Measurements from ENCODE around the gene PA2G4. TPM values are rescaled to one million over a fixed set of nuclear protein-coding genes. Genes with fewer than 3 reads are reported as not detected.
A peak's percentile ranks its signal among the peaks of the same experiment; 100 is the strongest.

Gene PA2G4
- total RNA-seq, 5 donors from 2014 or later (not counting 1 experiment from before 2014, with no cell fraction given), result 67.5 to 113 (median 104) TPM

DNA sequence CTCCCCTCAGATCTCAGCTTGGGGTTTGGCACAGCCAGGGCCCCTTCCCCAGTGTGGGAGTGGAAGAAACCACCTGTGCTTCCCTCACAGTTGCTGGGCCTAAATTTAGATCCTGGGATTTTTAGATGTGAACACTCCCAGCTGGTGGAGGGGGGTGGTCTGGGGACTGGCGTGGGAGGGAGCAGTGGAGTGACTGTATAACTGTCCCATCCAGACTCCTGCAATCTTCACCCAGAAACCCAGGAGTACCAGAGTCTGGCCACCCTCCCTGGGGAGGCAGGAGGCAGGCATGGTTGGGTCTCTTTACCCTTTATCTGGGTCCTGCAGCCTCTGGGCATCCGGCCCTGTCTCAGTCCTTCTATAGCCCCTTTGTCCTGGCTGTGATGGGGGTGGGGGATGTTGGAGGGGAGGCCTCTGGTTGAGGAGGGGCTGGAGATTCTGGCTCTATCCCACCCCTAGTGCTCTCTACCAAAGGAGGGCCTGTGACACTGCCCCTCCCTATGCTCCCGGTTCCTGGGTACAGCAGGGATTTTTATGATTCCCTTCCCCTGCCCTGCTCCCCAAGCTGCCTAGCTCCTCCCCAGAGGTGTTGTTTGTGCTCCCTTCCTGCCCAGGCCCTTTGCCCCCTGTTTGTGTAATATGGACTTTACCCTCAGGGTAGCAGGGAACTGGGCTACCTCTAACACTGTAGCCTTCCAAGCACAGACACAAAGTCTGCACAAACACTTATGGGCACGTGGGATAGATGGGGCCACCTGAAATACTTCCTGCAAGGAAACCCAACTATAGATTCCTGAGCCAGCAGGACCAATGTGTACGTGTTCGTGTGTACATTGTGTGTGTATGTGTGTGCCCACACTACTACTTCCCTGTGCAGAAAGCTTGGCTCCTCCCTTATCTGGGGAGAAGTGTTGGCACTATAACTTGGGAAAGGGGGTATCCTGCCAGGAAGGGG, 22.7 kb upstream of the PA2G4 start:
- H3K9me3 Mint-ChIP-seq, result no peaks in the 10 kb centered on the region
- no peak for ATAC-seq (replicated peaks in 1 of 4)
- peak overlapping the region; percentile 79 to 82 (median 80) for H3K4me3 Mint-ChIP-seq

GRCh38 chr12:56082382-56082781, 22.0 kb upstream of the PA2G4 start:
- no peaks in the 10 kb centered on the region for H3K36me3 ChIP-seq (ENCODE audit: control insufficient read depth in 2 of 2, extremely low read depth in 1 of 2, insufficient read depth in 1 of 2, low read length in 1 of 2)
- no peak overlapping the region for H3K4me3 Mint-ChIP-seq
- no peaks in the 10 kb centered on the region for H3K9me3 ChIP-seq
- no peak for DNase-seq
- no peaks in the 10 kb centered on the region for H3K9me3 Mint-ChIP-seq
- H3K27me3 Mint-ChIP-seq, result peaks cover 0 to 11% of the 10 kb centered on the region in 2 donors
- no peak overlapping the region for H3K27ac Mint-ChIP-seq
- H3K4me3 ChIP-seq (ENCODE audit: control insufficient read depth in 1 of 2, extremely low read depth in 1 of 2, low read length in 1 of 2), result no peak overlapping the region
- peaks cover 0 to 27% of the 10 kb centered on the region in 2 experiments for H3K4me1 ChIP-seq (ENCODE audit: control insufficient read depth in 1 of 2, extremely low read depth in 1 of 2, insufficient read depth in 2 of 2, low read length in 2 of 2)
- peaks cover 3 to 53% of the 10 kb centered on the region in 2 experiments for H3K27me3 ChIP-seq (replicated peaks in 1 of 2; ENCODE audit: control insufficient read depth in 2 of 2, extremely low read depth in 1 of 2, insufficient read depth in 2 of 2, low read length in 1 of 2)
- no CpG with 5 or more reads among the region's 2 CpGs for WGBS (ENCODE audit: insufficient coverage)
- H3K36me3 Mint-ChIP-seq, result no peaks in the 10 kb centered on the region
- ChIA-PET POLR2A (interaction anchor here in 1 of 2 donors (0.5 kb wide), 1 partner anchor 186 kb away, joined by 3 read pairs; no protein-coding TSS in a partner anchor), CTCF (interaction anchor here (0.5 to 0.6 kb wide), 3 partner anchors 13 to 221 kb away, joined by 3 read pairs; no protein-coding TSS in a partner anchor)
- ATAC-seq (replicated peaks in 1 of 4), result no peak
- peaks cover 7 to 18% (median 9%) of the 10 kb centered on the region in 3 donors for H3K4me1 Mint-ChIP-seq
- no peak overlapping the region for H3K27ac ChIP-seq (ENCODE audit: low read length)

More for the DNA sequence above, 22.7 kb upstream of the PA2G4 start:
- no peak overlapping the region for H3K27ac ChIP-seq (ENCODE audit: low read length)
- H3K36me3 Mint-ChIP-seq, result no peaks in the 10 kb centered on the region
- ChIA-PET CTCF (interaction anchor here (0.5 to 0.6 kb wide), 3 partner anchors 18 to 222 kb away, joined by 3 to 6 read pairs (median 3); no protein-coding TSS in a partner anchor), POLR2A (no interaction called here)
- no peaks in the 10 kb centered on the region for H3K36me3 ChIP-seq (ENCODE audit: control insufficient read depth in 2 of 2, extremely low read depth in 1 of 2, insufficient read depth in 1 of 2, low read length in 1 of 2)
- no peaks in the 10 kb centered on the region for H3K9me3 ChIP-seq
- 50% methylated on average over 1 of the region's 6 CpGs for WGBS (ENCODE audit: insufficient coverage)
- peaks cover 0 to 11% of the 10 kb centered on the region in 2 donors for H3K27me3 Mint-ChIP-seq
- H3K4me3 ChIP-seq (ENCODE audit: control insufficient read depth in 1 of 2, extremely low read depth in 1 of 2, low read length in 1 of 2), result no peak overlapping the region
- peaks cover 7 to 18% (median 9%) of the 10 kb centered on the region in 3 donors for H3K4me1 Mint-ChIP-seq
- no peak overlapping the region for H3K27ac Mint-ChIP-seq
- no peak for DNase-seq
- peaks cover 3 to 53% of the 10 kb centered on the region in 2 experiments for H3K27me3 ChIP-seq (replicated peaks in 1 of 2; ENCODE audit: control insufficient read depth in 2 of 2, extremely low read depth in 1 of 2, insufficient read depth in 2 of 2, low read length in 1 of 2)
- peaks cover 0 to 27% of the 10 kb centered on the region in 2 experiments for H3K4me1 ChIP-seq (ENCODE audit: control insufficient read depth in 1 of 2, extremely low read depth in 1 of 2, insufficient read depth in 2 of 2, low read length in 2 of 2)

DNA sequence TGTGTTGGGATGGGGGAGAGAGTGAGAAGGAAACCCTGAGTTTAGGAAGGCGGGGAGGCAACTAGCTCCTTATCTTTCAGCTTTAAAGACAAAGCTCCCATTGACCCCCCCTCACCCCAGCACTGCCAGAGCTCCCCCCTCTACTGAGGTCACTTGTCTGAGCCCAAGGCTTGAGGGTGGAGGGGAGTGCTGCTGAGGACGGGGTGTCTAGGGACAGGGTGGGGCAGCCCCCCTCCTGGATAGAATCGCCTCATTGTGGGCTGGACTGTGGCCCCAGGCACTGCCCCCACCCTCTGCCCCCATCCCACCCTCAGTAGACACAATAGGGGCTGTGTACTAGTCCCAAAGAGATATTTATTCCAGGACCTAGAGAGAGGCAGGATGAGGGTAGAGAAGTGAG, 21.4 kb upstream of the PA2G4 start:
- ChIA-PET POLR2A (interaction anchor here in 1 of 2 donors (0.5 kb wide), 1 partner anchor 185 kb away, joined by 3 read pairs; no protein-coding TSS in a partner anchor), CTCF (interaction anchor here in 1 of 2 donors (0.6 kb wide), 1 partner anchor 12 kb away, joined by 3 read pairs; no protein-coding TSS in a partner anchor)
- no peaks in the 10 kb centered on the region for H3K9me3 Mint-ChIP-seq
- no peaks in the 10 kb centered on the region for H3K36me3 Mint-ChIP-seq
- DNase-seq (no peak), ATAC-seq (replicated peaks in 1 of 4) (no peak)
- no peak overlapping the region for H3K4me3 Mint-ChIP-seq
- no peak overlapping the region for H3K4me3 ChIP-seq (ENCODE audit: control insufficient read depth in 1 of 2, extremely low read depth in 1 of 2, low read length in 1 of 2)
- H3K4me1 ChIP-seq (ENCODE audit: control insufficient read depth in 1 of 2, extremely low read depth in 1 of 2, insufficient read depth in 2 of 2, low read length in 2 of 2), result peaks cover 0 to 27% of the 10 kb centered on the region in 2 experiments
- peaks cover 7 to 18% (median 9%) of the 10 kb centered on the region in 3 donors for H3K4me1 Mint-ChIP-seq
- H3K27me3 ChIP-seq (replicated peaks in 1 of 2; ENCODE audit: control insufficient read depth in 2 of 2, extremely low read depth in 1 of 2, insufficient read depth in 2 of 2, low read length in 1 of 2), result peaks cover 3 to 53% of the 10 kb centered on the region in 2 experiments
- no peak overlapping the region for H3K27ac ChIP-seq (ENCODE audit: low read length)
- no peaks in the 10 kb centered on the region for H3K36me3 ChIP-seq (ENCODE audit: control insufficient read depth in 2 of 2, extremely low read depth in 1 of 2, insufficient read depth in 1 of 2, low read length in 1 of 2)
- no CpG with 5 or more reads among the region's 3 CpGs for WGBS (ENCODE audit: insufficient coverage)
- peaks cover 0 to 11% of the 10 kb centered on the region in 2 donors for H3K27me3 Mint-ChIP-seq
- H3K27ac Mint-ChIP-seq, result no peak overlapping the region
- H3K9me3 ChIP-seq, result no peaks in the 10 kb centered on the region

DNA sequence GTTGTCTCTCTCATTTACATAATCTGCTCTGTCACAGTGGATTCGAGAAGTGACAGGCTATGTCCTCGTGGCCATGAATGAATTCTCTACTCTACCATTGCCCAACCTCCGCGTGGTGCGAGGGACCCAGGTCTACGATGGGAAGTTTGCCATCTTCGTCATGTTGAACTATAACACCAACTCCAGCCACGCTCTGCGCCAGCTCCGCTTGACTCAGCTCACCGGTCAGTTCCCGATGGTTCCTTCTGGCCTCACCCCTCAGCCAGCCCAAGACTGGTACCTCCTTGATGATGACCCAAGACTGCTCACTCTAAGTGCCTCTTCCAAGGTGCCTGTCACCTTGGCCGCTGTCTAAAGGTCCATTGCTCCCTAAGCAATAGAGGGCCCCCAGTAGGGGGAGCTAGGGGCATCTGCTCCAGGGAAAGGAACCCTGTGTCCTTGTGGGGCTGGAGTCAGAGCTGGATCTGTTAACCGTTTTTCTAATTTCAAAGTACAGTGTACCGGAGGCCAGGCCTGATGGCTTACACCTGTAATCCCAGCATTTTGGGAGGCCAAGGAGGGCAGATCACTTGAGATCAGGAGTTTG, 19.3 kb upstream of the PA2G4 start:
- 87% methylated on average over 11 of the region's 15 CpGs for WGBS (ENCODE audit: insufficient coverage)
- Histone ChIP-seq H3K4me1 (ENCODE audit: control insufficient read depth in 1 of 2, extremely low read depth in 1 of 2, insufficient read depth in 2 of 2, low read length in 2 of 2) (peaks cover 0 to 13% of the 10 kb centered on the region in 2 experiments), H3K9me3 (no peaks in the 10 kb centered on the region), H3K36me3 (ENCODE audit: control insufficient read depth in 2 of 2, extremely low read depth in 1 of 2, insufficient read depth in 1 of 2, low read length in 1 of 2) (no peaks in the 10 kb centered on the region), H3K27me3 (replicated peaks in 1 of 2; ENCODE audit: control insufficient read depth in 2 of 2, extremely low read depth in 1 of 2, insufficient read depth in 2 of 2, low read length in 1 of 2) (peaks cover 3 to 43% of the 10 kb centered on the region in 2 experiments), H3K4me3 (ENCODE audit: control insufficient read depth in 1 of 2, extremely low read depth in 1 of 2, low read length in 1 of 2) (no peak overlapping the region), H3K27ac (ENCODE audit: low read length) (no peak overlapping the region)
- H3K4me1 Mint-ChIP-seq, result peaks cover 6 to 9% (median 7%) of the 10 kb centered on the region in 3 donors
- H3K27ac Mint-ChIP-seq, result no peak overlapping the region
- no peak overlapping the region for H3K4me3 Mint-ChIP-seq
- ATAC-seq (replicated peaks in 1 of 4), result no peak
- peaks cover 0 to 11% of the 10 kb centered on the region in 2 donors for H3K27me3 Mint-ChIP-seq
- peak in 4 of 35 experiments; percentile 9 to 30 (median 16) for DNase-seq
- no peaks in the 10 kb centered on the region for H3K9me3 Mint-ChIP-seq
- CTCF ChIA-PET, result interaction anchor here (0.6 to 0.7 kb wide), 5 partner anchors 33 to 1700 kb away, joined by 3 to 5 read pairs (median 4); no protein-coding TSS in a partner anchor
- POLR2A ChIA-PET, result interaction anchor here in 1 of 2 donors (0.6 kb wide), 3 partner anchors 32 to 369 kb away, joined by 3 to 9 read pairs (median 3); no protein-coding TSS in a partner anchor
- H3K36me3 Mint-ChIP-seq, result no peaks in the 10 kb centered on the region

GRCh38 chr12:56086096-56086495, 18.3 kb upstream of the PA2G4 start:
- POLR2A ChIA-PET, result interaction anchor here in 1 of 2 donors (0.6 kb wide), 2 partner anchors 12 to 31 kb away, joined by 3 to 9 read pairs; no protein-coding TSS in a partner anchor
- ATAC-seq (replicated peaks in 1 of 4), result no peak
- peaks cover 0 to 11% of the 10 kb centered on the region in 2 donors for H3K27me3 Mint-ChIP-seq

More at GRCh38 chr12:56086096-56086495, 18.3 kb upstream of the PA2G4 start:
- H3K4me1 Mint-ChIP-seq, result peaks cover under 1 to 3% (median 2%) of the 10 kb centered on the region in 3 donors
- Histone ChIP-seq H3K27ac (ENCODE audit: low read length) (no peak overlapping the region), H3K36me3 (ENCODE audit: control insufficient read depth in 2 of 2, extremely low read depth in 1 of 2, insufficient read depth in 1 of 2, low read length in 1 of 2) (no peaks in the 10 kb centered on the region), H3K4me1 (ENCODE audit: control insufficient read depth in 1 of 2, extremely low read depth in 1 of 2, insufficient read depth in 2 of 2, low read length in 2 of 2) (peaks cover 0 to 3% of the 10 kb centered on the region in 2 experiments), H3K27me3 (replicated peaks in 1 of 2; ENCODE audit: control insufficient read depth in 2 of 2, extremely low read depth in 1 of 2, insufficient read depth in 2 of 2, low read length in 1 of 2) (peaks cover 3 to 32% of the 10 kb centered on the region in 2 experiments), H3K4me3 (ENCODE audit: control insufficient read depth in 1 of 2, extremely low read depth in 1 of 2, low read length in 1 of 2) (no peak overlapping the region), H3K9me3 (no peaks in the 10 kb centered on the region)
- no peaks in the 10 kb centered on the region for H3K36me3 Mint-ChIP-seq
- CTCF ChIA-PET, result interaction anchor here (0.6 to 1.0 kb wide), 4 partner anchors 18 to 347 kb away, joined by 3 to 8 read pairs (median 5); no protein-coding TSS in a partner anchor
- DNase-seq, result no peak
- no peak overlapping the region for H3K27ac Mint-ChIP-seq
- no peaks in the 10 kb centered on the region for H3K9me3 Mint-ChIP-seq
- no peak overlapping the region for H3K4me3 Mint-ChIP-seq
- WGBS (ENCODE audit: insufficient coverage), result no CpG with 5 or more reads among the region's 3 CpGs

Measured in T-cell (primary cell).